H9 (cell line): ENCODE results near the gene CIT. TPM values are rescaled to one million over a fixed set of nuclear protein-coding genes. Genes with fewer than 3 reads are reported as not detected.

Experiments used
- DNase-seq: peaks from one replicate; pipeline ENCODE4 v3.0.0-alpha.2; 2017
- H2AFZ ChIP-seq: one replicate; pipeline ENCODE4 v1.6.1; 2013; ENCODE audit warnings: mild to moderate bottlenecking, low read length, control low read depth, moderate library complexity
- H2AK5ac ChIP-seq: 2 replicates; pipeline ENCODE4 v1.6.1; 2013; ENCODE audit warnings: low read length, control low read depth, mixed read lengths; ENCODE audit not compliant: insufficient read length
- H2BK120ac ChIP-seq: one replicate; pipeline ENCODE4 v1.6.1; 2013; ENCODE audit warnings: low read depth, mild to moderate bottlenecking, low read length, control low read depth, inconsistent platforms; ENCODE audit not compliant: poor library complexity, severe bottlenecking
- H2BK12ac ChIP-seq: 2 replicates; pipeline ENCODE4 v1.6.1; 2013; ENCODE audit warnings: low read length, control low read depth, mixed read lengths, low read depth; ENCODE audit not compliant: insufficient read length
- H2BK15ac ChIP-seq: 2 replicates; pipeline ENCODE4 v1.6.1; 2013; ENCODE audit warnings: low read depth, low read length, control low read depth
- H2BK20ac ChIP-seq: one replicate; pipeline ENCODE4 v1.6.1; 2013; ENCODE audit warnings: low read depth, mild to moderate bottlenecking, low read length, control low read depth, inconsistent platforms; ENCODE audit not compliant: poor library complexity, severe bottlenecking
- H2BK5ac ChIP-seq: 2 replicates; pipeline ENCODE4 v1.6.1; 2013; ENCODE audit warnings: low read length, control low read depth, mixed read lengths; ENCODE audit not compliant: insufficient read length
- H3K14ac ChIP-seq: 2 replicates; pipeline ENCODE4 v1.6.1; 2013; ENCODE audit warnings: low read length, control low read depth; ENCODE audit not compliant: insufficient read depth
- H3K18ac ChIP-seq: 2 replicates; pipeline ENCODE4 v1.6.1; 2013; ENCODE audit warnings: low read depth, mild to moderate bottlenecking, mixed read lengths, low read length, control low read depth; ENCODE audit not compliant: insufficient read length
- H3K23ac ChIP-seq: 2 replicates; pipeline ENCODE4 v1.6.1; 2013; ENCODE audit warnings: low read length, control low read depth, mixed read lengths, low read depth; ENCODE audit not compliant: insufficient read length
- H3K23me2 ChIP-seq: 2 replicates; pipeline ENCODE4 v1.6.1; 2013; ENCODE audit warnings: low read depth, mild to moderate bottlenecking, mixed read lengths, low read length, control low read depth; ENCODE audit not compliant: insufficient read length, poor library complexity, severe bottlenecking
- H3K27ac ChIP-seq: 2 replicates; pipeline ENCODE4 v1.5.1; 2013; ENCODE audit warnings: low read length, control low read depth, mixed read lengths, low read depth; ENCODE audit not compliant: insufficient read length
- H3K27me3 ChIP-seq: 2 replicates; pipeline ENCODE4 v1.6.1; 2013; ENCODE audit warnings: low read length, control low read depth, inconsistent platforms; ENCODE audit not compliant: insufficient read depth
- H3K4ac ChIP-seq: 2 replicates; pipeline ENCODE4 v1.6.1; 2013; ENCODE audit warnings: low read depth, mild to moderate bottlenecking, control low read depth, inconsistent platforms, low read length, moderate library complexity
- H3K4me1 ChIP-seq: 2 replicates; pipeline ENCODE4 v1.6.1; 2013; ENCODE audit warnings: low read length, control low read depth, inconsistent platforms; ENCODE audit not compliant: insufficient read depth
- H3K4me2 ChIP-seq: 2 replicates; pipeline ENCODE4 v1.6.1; 2013; ENCODE audit warnings: low read length, control low read depth, mixed read lengths; ENCODE audit not compliant: insufficient read length, insufficient read depth
- H3K56ac ChIP-seq: 2 replicates; pipeline ENCODE4 v1.6.1; 2013; ENCODE audit warnings: low read depth, mild to moderate bottlenecking, mixed read lengths, low read length, control low read depth; ENCODE audit not compliant: insufficient read length
- H3K79me1 ChIP-seq: 2 replicates; pipeline ENCODE4 v1.6.1; 2013; ENCODE audit warnings: low read depth, mild to moderate bottlenecking, moderate library complexity, low read length, control low read depth, inconsistent platforms; ENCODE audit not compliant: insufficient read depth, poor library complexity, severe bottlenecking
- H3K79me2 ChIP-seq: 2 replicates; pipeline ENCODE4 v1.6.1; 2013; ENCODE audit warnings: low read length, control low read depth, inconsistent platforms; ENCODE audit not compliant: insufficient read depth
- H3K9ac ChIP-seq: 2 replicates; pipeline ENCODE4 v1.6.1; 2013; ENCODE audit warnings: low read length, control low read depth, mixed read lengths; ENCODE audit not compliant: insufficient read length; ENCODE audit errors: extremely low read depth
- H3K9me3 ChIP-seq: one replicate; pipeline ENCODE4 v1.6.1; 2013; ENCODE audit warnings: low read depth, low read length, inconsistent platforms; ENCODE audit not compliant: control insufficient read depth
- H3T11ph ChIP-seq: one replicate; pipeline ENCODE4 v1.6.1; 2013; ENCODE audit warnings: mild to moderate bottlenecking, low read length, control low read depth, inconsistent platforms
- H4K20me1 ChIP-seq: one replicate; pipeline ENCODE4 v1.6.1; 2013; ENCODE audit not compliant: control insufficient read depth, insufficient read length, insufficient read depth
- H4K5ac ChIP-seq: 2 replicates; pipeline ENCODE4 v1.6.1; 2013; ENCODE audit warnings: low read depth, mild to moderate bottlenecking, mixed read lengths, low read length, control low read depth; ENCODE audit not compliant: insufficient read length
- H4K8ac ChIP-seq: replicated peaks from 2 replicates; pipeline ENCODE4 v1.6.1; 2013; ENCODE audit warnings: low read length, control low read depth, mixed read lengths, low read depth; ENCODE audit not compliant: insufficient read length
- H4K91ac ChIP-seq: 2 replicates; pipeline ENCODE4 v1.6.1; 2013; ENCODE audit warnings: low read depth, mild to moderate bottlenecking, moderate library complexity, mixed read lengths, low read length, control low read depth; ENCODE audit not compliant: insufficient read length
- H3K27ac Mint-ChIP-seq, 3 experiments: 2 replicates in 2 of 3; 3 replicates in 1 of 3; pipeline ENCODE4 v1.8.0; 2020 to 2021; ENCODE audit warnings: mixed read lengths in 3 of 3, mild to moderate bottlenecking in 1 of 3, moderate library complexity in 1 of 3
- H3K27me3 Mint-ChIP-seq: 2 replicates; pipeline ENCODE4 v1.8.0; 2021; ENCODE audit warnings: low read depth, mild to moderate bottlenecking, moderate library complexity, mixed read lengths
- H3K36me3 Mint-ChIP-seq, 3 experiments: 2 replicates in 2 of 3; 3 replicates in 1 of 3; pipeline ENCODE4 v1.8.0; 2020 to 2021; ENCODE audit warnings: low read depth in 3 of 3, mixed read lengths in 3 of 3; ENCODE audit not compliant: insufficient read depth in 1 of 3
- H3K4me1 Mint-ChIP-seq, 2 experiments: 2 replicates each; pipeline ENCODE4 v1.8.0; 2020; ENCODE audit warnings: mixed read lengths in 2 of 2
- H3K4me3 Mint-ChIP-seq, 2 experiments: 2 replicates in 1 of 2; 3 replicates in 1 of 2; pipeline ENCODE4 v1.8.0; 2020 to 2021; ENCODE audit warnings: mild to moderate bottlenecking in 2 of 2, mixed read lengths in 2 of 2, moderate library complexity in 1 of 2
- H3K9me3 Mint-ChIP-seq, 2 experiments: 2 replicates in 1 of 2; 3 replicates in 1 of 2; pipeline ENCODE4 v1.8.0; 2020; ENCODE audit warnings: mild to moderate bottlenecking in 2 of 2, mixed read lengths in 2 of 2, moderate library complexity in 1 of 2
- CTCF ChIP-seq: fragments of 200-600 bp; sonication (generic); conservative IDR thresholded peaks from 3 replicates; pipeline ENCODE4 v1.8.0; 2021; ENCODE audit warnings: antibody characterized with exemption, mild to moderate bottlenecking
- WGBS: extraction: QIAGEN DNeasy Blood & Tissue Kit; methylation state at CpG from one replicate; pipeline ENCODE4 v1.1.7; 2013; ENCODE audit warnings: missing lambda C conversion rate, low lambda C conversion rate, mixed read lengths; ENCODE audit not compliant: insufficient read length; ENCODE audit errors: extremely low coverage; 5-methylcytosine and 5-hydroxymethylcytosine counted together
- total RNA-seq: library from RNA; stranded (reverse); gene quantifications from 2 replicates; pipeline ENCODE4 v1.2.1, GENCODE V29; 2021

The CIT gene
- total RNA-seq, 1 experiment from 2014 or later = 55.3 TPM

GRCh38 chr12:119822046-119822445, 55.1 kb downstream of the CIT start:
- Histone ChIP-seq H2BK5ac (no peak overlapping the region), H2AFZ (no peak overlapping the region), H2BK15ac (no peak overlapping the region), H3K56ac (no peak overlapping the region), H3K9me3 (no peaks in the 10 kb centered on the region), H3K14ac (no peak overlapping the region), H3K79me1 (no peaks in the 10 kb centered on the region), H3K27me3 (no peaks in the 10 kb centered on the region), H4K91ac (no peak overlapping the region), H3K79me2 (0 out of 2 replicates have a peak, but pooled peaks cover 2% of the 10 kb centered on the region), H3K18ac (no peak overlapping the region), H4K8ac (no peak overlapping the region), H3K9ac (no peak overlapping the region), H4K20me1 (no peaks in the 10 kb centered on the region), H3T11ph (no peak overlapping the region), H3K23ac (no peak overlapping the region), H3K27ac (no peak overlapping the region), H3K4me2 (no peak overlapping the region), H2BK120ac (no peak overlapping the region), H2BK12ac (no peak overlapping the region), H3K4me1 (no peaks in the 10 kb centered on the region), H2BK20ac (no peak overlapping the region), H3K4ac (no peak overlapping the region), H2AK5ac (no peak overlapping the region), H4K5ac (no peak overlapping the region), H3K23me2 (no peaks in the 10 kb centered on the region)
- no peaks in the 10 kb centered on the region for H3K4me1 Mint-ChIP-seq
- no peaks in the 10 kb centered on the region for H3K27me3 Mint-ChIP-seq
- H3K4me3 Mint-ChIP-seq = no peak overlapping the region
- no peak for DNase-seq
- H3K36me3 Mint-ChIP-seq = peaks cover 18 to 60% (median 53%) of the 10 kb centered on the region in 3 experiments; a peak in 6 of 7 replicates
- TF ChIP-seq CTCF = no peak
- no peak overlapping the region for H3K27ac Mint-ChIP-seq
- H3K9me3 Mint-ChIP-seq = no peaks in the 10 kb centered on the region
- WGBS = no CpG with 5 or more reads among the region's 2 CpGs
